Activated naive CD8-positive, alpha-beta T cell treated with anti-CD3 and anti-CD28 coated beads, Interleukin-2, amount 50 U/mL, for 24 hours (primary cell): ENCODE measurements around the gene UCP3.

ENCODE experiments used
- ATAC-seq: fragments of 150-1000 bp; cut with Tn5 transposase; one replicate; pipeline ENCODE4 v1.10.0; 2021
- DNase-seq: peaks from one replicate; pipeline ENCODE4 v3.0.0; 2021
- H3K27ac Mint-ChIP-seq: one replicate; pipeline ENCODE4 v1.8.0; 2021; ENCODE audit warnings: mild to moderate bottlenecking, mixed read lengths
- H3K27me3 Mint-ChIP-seq: one replicate; pipeline ENCODE4 v1.8.0; 2021; ENCODE audit warnings: mixed read lengths
- H3K36me3 Mint-ChIP-seq: one replicate; pipeline ENCODE4 v1.8.0; 2021; ENCODE audit warnings: low read depth, mixed read lengths
- H3K4me1 Mint-ChIP-seq: one replicate; pipeline ENCODE4 v1.8.0; 2021; ENCODE audit warnings: mixed read lengths
- H3K4me3 Mint-ChIP-seq: one replicate; pipeline ENCODE4 v1.8.0; 2021; ENCODE audit warnings: mild to moderate bottlenecking, moderate library complexity, mixed read lengths
- H3K9me3 Mint-ChIP-seq: one replicate; pipeline ENCODE4 v1.8.0; 2021; ENCODE audit warnings: mixed read lengths

The UCP3 gene

GRCh38 chr11:73969091-73969490 lies 39.8 kb downstream of the UCP3 start:
- H3K9me3 Mint-ChIP-seq = no peaks in the 10 kb centered on the region
- ATAC-seq (no peak), DNase-seq (no peak)
- H3K36me3 Mint-ChIP-seq = peaks cover 8% of the 10 kb centered on the region
- H3K27me3 Mint-ChIP-seq = no peaks in the 10 kb centered on the region
- H3K4me3 Mint-ChIP-seq = no peak overlapping the region
- no peak overlapping the region for H3K27ac Mint-ChIP-seq
- H3K4me1 Mint-ChIP-seq = peaks cover 70% of the 10 kb centered on the region

DNA sequence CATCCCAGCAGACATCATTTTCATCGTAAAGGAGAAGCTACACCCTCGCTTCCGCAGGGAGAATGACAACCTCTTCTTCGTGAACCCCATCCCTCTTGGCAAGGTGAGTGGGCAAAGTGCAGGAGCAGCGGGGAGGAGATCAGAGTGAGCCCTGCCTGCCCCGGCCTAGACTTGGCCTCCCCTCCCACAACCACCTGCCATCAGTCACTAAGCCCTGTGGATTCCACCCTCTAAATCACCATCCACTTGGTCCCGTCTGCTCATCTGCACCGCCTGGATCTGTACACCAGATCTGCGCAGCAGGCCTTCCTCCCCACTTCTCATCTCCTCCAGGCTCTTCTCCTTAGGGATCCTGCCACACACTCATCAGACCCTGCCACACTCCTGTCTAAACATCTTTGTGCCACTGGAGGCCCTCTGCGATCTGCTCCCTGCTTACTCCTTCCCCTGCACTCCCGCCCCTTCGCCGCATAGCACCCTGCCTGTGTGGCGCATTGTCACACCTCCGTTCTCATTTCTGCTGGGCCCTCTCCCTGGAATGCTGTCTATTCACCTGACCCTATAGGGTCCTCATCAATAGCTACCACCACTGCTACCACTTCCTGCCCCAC lies 40.4 kb downstream of the UCP3 start:
- DNase-seq (no peak), ATAC-seq (no peak)
- Mint-ChIP-seq H3K27me3 (no peaks in the 10 kb centered on the region), H3K9me3 (no peaks in the 10 kb centered on the region), H3K36me3 (peaks cover 3% of the 10 kb centered on the region), H3K4me3 (no peak overlapping the region), H3K4me1 (peaks cover 66% of the 10 kb centered on the region), H3K27ac (peak overlapping the region; percentile 22)

DNA sequence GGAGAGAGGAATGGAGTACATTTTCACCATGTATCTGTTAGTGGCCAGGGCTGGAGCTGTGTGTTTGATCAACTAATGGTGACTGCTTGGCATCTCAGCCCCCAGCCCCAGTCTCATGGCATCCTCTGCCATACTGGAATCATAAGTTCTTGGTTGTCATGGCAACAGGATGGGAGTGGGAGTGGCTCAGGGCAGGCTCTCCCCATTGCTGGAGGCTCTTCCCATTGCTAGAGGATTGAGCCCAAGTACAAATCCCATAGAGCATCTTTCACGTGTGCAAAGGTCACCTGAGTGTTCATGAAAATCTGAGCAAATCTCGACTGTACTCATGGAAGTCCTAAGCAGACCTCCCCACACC lies 43.1 kb downstream of the UCP3 start:
- ATAC-seq (no peak), DNase-seq (no peak)
- no peaks in the 10 kb centered on the region for H3K36me3 Mint-ChIP-seq
- no peaks in the 10 kb centered on the region for H3K9me3 Mint-ChIP-seq
- no peak overlapping the region for H3K4me3 Mint-ChIP-seq
- H3K4me1 Mint-ChIP-seq = peaks cover 45% of the 10 kb centered on the region
- H3K27ac Mint-ChIP-seq = no peak overlapping the region
- H3K27me3 Mint-ChIP-seq = no peaks in the 10 kb centered on the region

GRCh38 chr11:73965076-73965763 lies 43.7 kb downstream of the UCP3 start:
- H3K27me3 Mint-ChIP-seq = no peaks in the 10 kb centered on the region
- no peaks in the 10 kb centered on the region for H3K36me3 Mint-ChIP-seq
- no peaks in the 10 kb centered on the region for H3K9me3 Mint-ChIP-seq
- no peak overlapping the region for H3K4me3 Mint-ChIP-seq
- no peak for DNase-seq
- H3K4me1 Mint-ChIP-seq = peaks cover 40% of the 10 kb centered on the region
- no peak overlapping the region for H3K27ac Mint-ChIP-seq
- no peak for ATAC-seq

- no peaks in the 10 kb centered on the region for H3K36me3 Mint-ChIP-seq
- H3K27me3 Mint-ChIP-seq = no peaks in the 10 kb centered on the region
- H3K4me3 Mint-ChIP-seq = no peak overlapping the region
- no peak for DNase-seq
- ATAC-seq = no peak
- H3K27ac Mint-ChIP-seq = peak overlapping the region; percentile 2
- no peaks in the 10 kb centered on the region for H3K9me3 Mint-ChIP-seq
- peaks cover 26% of the 10 kb centered on the region for H3K4me1 Mint-ChIP-seq
These were observed 45.0 kb downstream of the UCP3 start for GRCh38 chr11:73963861-73964260.

- Mint-ChIP-seq H3K4me1 (peaks cover 13% of the 10 kb centered on the region), H3K27ac (no peak overlapping the region), H3K36me3 (no peaks in the 10 kb centered on the region), H3K9me3 (no peaks in the 10 kb centered on the region), H3K4me3 (no peak overlapping the region), H3K27me3 (no peaks in the 10 kb centered on the region)
- ATAC-seq (no peak), DNase-seq (no peak)
These were observed 46.7 kb downstream of the UCP3 start for GRCh38 chr11:73962101-73962705.

DNA sequence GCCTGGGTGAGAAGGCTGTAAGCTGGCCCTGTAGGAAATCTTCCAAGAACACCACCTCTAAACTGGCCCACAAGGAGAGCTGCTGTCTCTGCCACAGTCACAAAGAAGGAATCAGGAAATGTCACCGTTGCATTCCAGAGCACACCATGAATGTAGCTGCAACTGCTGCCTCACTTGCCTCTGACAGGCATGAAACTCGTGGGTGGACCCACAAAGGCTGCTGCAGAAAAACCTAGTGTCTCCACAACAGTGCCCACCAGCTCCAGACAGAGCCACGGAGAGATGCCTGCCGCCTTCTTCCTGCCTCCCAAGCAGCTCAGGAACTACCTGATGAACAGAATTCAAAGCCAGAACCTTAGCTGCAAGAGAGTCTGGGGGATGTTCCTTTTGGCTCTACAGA lies 47.6 kb downstream of the UCP3 start:
- ATAC-seq = no peak
- Mint-ChIP-seq H3K36me3 (no peaks in the 10 kb centered on the region), H3K4me3 (no peak overlapping the region), H3K9me3 (no peaks in the 10 kb centered on the region), H3K4me1 (peaks cover 13% of the 10 kb centered on the region), H3K27me3 (peaks cover 3% of the 10 kb centered on the region), H3K27ac (no peak overlapping the region)
- DNase-seq = no peak

GRCh38 chr11:73958521-73959141 lies 50.3 kb downstream of the UCP3 start:
- Mint-ChIP-seq H3K4me1 (peaks cover 4% of the 10 kb centered on the region), H3K27me3 (peaks cover 10% of the 10 kb centered on the region), H3K36me3 (no peaks in the 10 kb centered on the region), H3K27ac (no peak overlapping the region), H3K9me3 (no peaks in the 10 kb centered on the region), H3K4me3 (no peak overlapping the region)
- ATAC-seq (no peak), DNase-seq (no peak)

DNA sequence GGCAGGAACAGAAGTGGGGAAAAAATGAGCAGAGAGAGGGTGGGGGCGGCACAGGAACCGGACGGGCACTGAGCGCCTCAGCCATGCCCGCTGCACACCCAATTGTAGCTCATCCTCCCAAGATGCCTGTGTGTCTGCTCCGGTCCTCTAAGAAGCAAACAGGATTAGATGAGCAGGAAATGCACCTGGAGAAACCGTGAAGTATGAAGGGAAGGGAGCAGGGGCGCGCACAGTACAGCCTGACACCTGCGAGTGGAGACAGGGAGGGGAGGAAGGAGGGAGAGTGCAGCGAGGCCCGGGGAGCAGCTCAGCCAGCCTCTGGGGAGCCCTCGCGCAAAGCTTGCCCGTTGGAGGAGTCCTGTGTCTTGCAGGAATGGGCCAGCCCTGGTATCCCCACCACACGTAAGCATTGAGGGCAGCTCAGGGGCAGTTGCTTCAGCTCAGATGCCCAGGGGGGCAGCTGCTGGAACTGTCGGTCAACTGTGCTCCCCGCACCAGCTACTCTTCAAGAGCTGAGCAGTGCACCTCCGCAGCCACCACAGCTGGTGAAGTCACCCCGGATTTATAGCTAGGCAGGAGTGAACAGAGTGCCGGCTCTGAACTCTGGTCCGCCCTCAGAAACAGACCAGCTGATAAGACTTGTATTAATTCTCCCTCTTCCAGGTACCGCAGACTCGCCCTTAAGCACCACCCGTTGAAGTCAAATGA lies 51.1 kb downstream of the UCP3 start:
- H3K27me3 Mint-ChIP-seq = peaks cover 10% of the 10 kb centered on the region

GRCh38 chr11:73956876-73957653 lies 51.8 kb downstream of the UCP3 start:
- Mint-ChIP-seq H3K27me3 (peaks cover 10% of the 10 kb centered on the region), H3K4me3 (peak overlapping the region; percentile 18)
- ATAC-seq = no peak

More for the DNA sequence above, 51.1 kb downstream of the UCP3 start:
- H3K9me3 Mint-ChIP-seq = no peaks in the 10 kb centered on the region
- H3K27ac Mint-ChIP-seq = no peak overlapping the region
- DNase-seq = no peak
- H3K36me3 Mint-ChIP-seq = no peaks in the 10 kb centered on the region
- peaks cover 4% of the 10 kb centered on the region for H3K4me1 Mint-ChIP-seq
- H3K4me3 Mint-ChIP-seq = no peak overlapping the region
- ATAC-seq = peak; percentile 28

DNA sequence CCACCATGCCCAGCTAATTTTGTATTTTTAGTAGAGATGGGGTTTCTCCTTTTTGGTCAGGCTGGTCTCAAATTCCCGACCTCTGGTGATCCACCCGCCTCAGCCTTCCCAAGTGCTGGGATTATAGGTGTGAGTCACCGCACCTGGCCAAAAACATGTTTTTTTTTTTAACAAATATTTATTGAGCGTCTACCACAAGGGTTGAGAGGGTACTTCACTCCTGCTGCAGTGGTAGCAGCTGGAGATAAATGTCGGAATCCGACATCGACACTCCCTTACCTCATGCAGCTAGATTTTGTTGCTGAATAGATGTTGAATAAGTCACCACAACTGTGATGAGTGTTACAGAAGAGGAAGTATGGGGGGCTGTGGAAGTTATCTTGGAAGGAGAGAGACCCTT lies 57.1 kb downstream of the UCP3 start:
- ATAC-seq = no peak
- H3K27me3 Mint-ChIP-seq = peaks cover 9% of the 10 kb centered on the region
- no peaks in the 10 kb centered on the region for H3K4me1 Mint-ChIP-seq
- no peaks in the 10 kb centered on the region for H3K9me3 Mint-ChIP-seq
- no peak overlapping the region for H3K27ac Mint-ChIP-seq
- H3K36me3 Mint-ChIP-seq = no peaks in the 10 kb centered on the region
- H3K4me3 Mint-ChIP-seq = no peak overlapping the region
- DNase-seq = no peak

More at GRCh38 chr11:73956876-73957653, 51.8 kb downstream of the UCP3 start:
- Mint-ChIP-seq H3K27ac (no peak overlapping the region), H3K4me1 (peaks cover 4% of the 10 kb centered on the region), H3K36me3 (no peaks in the 10 kb centered on the region), H3K9me3 (no peaks in the 10 kb centered on the region)
- no peak for DNase-seq

GRCh38 chr11:73950869-73951710 lies 57.8 kb downstream of the UCP3 start, which contains the start of gene DNAJB13:
TSS of gene DNAJB13 (plus strand) at chr11:73951026. CDS start at chr11:73951070, 44 bp downstream.
- Mint-ChIP-seq H3K27ac (no peak within 1 kb of the TSS), H3K27me3 (peaks cover 4% of the 10 kb centered on the region), H3K4me1 (no peaks in the 10 kb centered on the region), H3K4me3 (no peak within 1 kb of the TSS), H3K9me3 (no peaks in the 10 kb centered on the region), H3K36me3 (no peaks in the 10 kb centered on the region)
- ATAC-seq (peak; percentile 72), DNase-seq (peak; percentile 26)
